GM10266 (cell line): Measurements from ENCODE around the gene CBY2.

Experiments
- DNase-seq: peaks from one replicate; pipeline ENCODE4 v3.0.0; 2012; ENCODE audit errors: extremely low spot score
- TF ChIP-seq, protein P1 (sequence below): IDR thresholded peaks from 2 replicates; pipeline ENCODE4 v1.5.1; 2012; ENCODE audit warnings: mild to moderate bottlenecking, low read depth; ENCODE audit not compliant: control insufficient read depth, insufficient read depth; ENCODE audit errors: missing control alignments

Gene CBY2

DNA sequence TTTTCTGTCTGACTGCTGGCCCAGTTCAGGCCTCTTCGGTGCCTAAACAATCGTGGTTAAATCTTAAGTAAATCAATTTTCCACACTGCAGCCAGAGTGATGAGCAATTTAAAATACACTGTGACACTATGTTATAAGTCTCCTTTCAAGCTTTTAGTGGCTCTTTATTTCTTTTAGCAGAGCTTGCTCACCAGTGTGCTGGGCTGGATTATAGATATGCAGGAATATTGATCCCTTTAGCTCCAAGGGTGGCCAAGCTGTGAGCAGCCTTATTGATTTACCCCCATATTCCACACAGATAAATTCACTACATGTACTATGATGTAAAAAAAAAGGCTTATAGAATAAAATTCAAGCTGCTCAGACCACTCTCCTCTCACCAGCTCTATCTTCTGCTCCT lies 21.7 kb downstream of the CBY2 start:
- no peak for DNase-seq
- TF ChIP-seq, protein P1, sequence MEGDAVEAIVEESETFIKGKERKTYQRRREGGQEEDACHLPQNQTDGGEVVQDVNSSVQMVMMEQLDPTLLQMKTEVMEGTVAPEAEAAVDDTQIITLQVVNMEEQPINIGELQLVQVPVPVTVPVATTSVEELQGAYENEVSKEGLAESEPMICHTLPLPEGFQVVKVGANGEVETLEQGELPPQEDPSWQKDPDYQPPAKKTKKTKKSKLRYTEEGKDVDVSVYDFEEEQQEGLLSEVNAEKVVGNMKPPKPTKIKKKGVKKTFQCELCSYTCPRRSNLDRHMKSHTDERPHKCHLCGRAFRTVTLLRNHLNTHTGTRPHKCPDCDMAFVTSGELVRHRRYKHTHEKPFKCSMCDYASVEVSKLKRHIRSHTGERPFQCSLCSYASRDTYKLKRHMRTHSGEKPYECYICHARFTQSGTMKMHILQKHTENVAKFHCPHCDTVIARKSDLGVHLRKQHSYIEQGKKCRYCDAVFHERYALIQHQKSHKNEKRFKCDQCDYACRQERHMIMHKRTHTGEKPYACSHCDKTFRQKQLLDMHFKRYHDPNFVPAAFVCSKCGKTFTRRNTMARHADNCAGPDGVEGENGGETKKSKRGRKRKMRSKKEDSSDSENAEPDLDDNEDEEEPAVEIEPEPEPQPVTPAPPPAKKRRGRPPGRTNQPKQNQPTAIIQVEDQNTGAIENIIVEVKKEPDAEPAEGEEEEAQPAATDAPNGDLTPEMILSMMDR = no peak

DNA sequence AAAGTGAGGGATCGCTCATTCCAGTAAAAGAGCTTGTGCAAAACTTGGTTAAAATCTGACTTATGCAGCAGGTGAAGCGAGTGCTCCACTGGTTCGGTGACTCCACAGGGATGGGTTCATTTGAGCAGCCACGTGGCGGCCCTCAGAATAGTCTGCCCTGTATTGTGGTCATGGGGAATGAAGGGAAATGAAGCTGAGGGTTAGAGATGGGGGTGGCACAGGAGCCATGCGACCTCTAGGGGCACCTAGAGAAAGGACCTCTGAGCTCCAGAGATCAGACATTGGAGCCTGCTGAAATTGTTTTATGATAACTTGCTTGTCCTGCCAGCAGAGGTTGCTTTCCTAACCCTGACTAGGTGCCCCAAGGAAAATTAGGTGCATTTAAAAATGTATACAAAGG lies 26.6 kb downstream of the CBY2 start:
- DNase-seq = peak; percentile 38
- TF ChIP-seq, protein P1 = peak; percentile 38

- DNase-seq = no peak
Observed at GRCh38 chr13:45731455-45731854, 29.3 kb downstream of the CBY2 start.

DNA sequence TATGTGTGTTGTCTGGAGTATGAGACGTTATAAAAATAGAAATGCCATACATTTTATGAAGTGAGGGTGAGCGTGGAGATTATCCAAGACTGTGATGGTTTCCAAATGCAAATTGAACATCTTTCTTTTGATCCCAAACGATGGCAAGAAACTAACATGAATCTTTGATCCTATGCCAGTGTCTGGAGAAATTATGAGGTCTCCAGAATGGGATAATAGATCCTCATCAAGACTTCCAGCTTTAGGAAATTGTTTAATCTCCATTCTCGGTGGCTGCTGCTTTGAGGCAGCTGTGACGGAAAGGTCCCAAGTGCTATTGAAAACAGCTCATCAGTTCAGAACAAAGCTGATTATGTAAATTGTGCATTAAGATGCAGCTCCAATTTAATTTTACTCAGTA lies 30.8 kb downstream of the CBY2 start:
- TF ChIP-seq, protein P1 = no peak
- DNase-seq = no peak

More at GRCh38 chr13:45731455-45731854, 29.3 kb downstream of the CBY2 start:
- TF ChIP-seq, protein P1 = no peak

DNA sequence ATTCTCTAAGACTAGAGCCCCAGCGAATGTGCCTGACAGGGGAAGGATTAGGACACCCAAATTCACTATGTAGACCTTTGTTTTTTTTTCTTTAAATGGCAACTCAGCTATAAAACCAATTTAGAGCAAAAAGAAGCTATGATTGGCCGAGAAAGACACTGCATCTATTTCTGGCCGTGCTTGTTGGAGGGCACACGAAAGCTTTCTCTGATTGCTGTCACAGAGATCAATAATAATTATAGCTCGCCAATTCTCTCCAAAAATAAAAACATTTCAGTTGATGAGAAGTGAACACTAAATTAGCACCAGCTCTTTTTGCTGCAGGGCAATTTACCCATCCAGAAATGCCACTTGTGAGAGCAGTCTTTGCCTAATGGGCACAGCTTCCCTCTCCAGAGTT lies 31.2 kb downstream of the CBY2 start:
- TF ChIP-seq, protein P1 = no peak
- DNase-seq = no peak

GRCh38 chr13:45737571-45738017 lies 35.5 kb downstream of the CBY2 start:
- peak; percentile 38 for DNase-seq
- TF ChIP-seq, protein P1 = peak; percentile 42

- TF ChIP-seq, protein P1 = no peak
- DNase-seq = no peak
Observed at GRCh38 chr13:45742985-45743384, 40.9 kb downstream of the CBY2 start.

- TF ChIP-seq, protein P1 = no peak
- no peak for DNase-seq
Observed at GRCh38 chr13:45744979-45745378, 42.9 kb downstream of the CBY2 start.
